ENCODE measurements around the gene TAC3. TPM values are rescaled to one million over a fixed set of nuclear protein-coding genes. Genes with fewer than 3 reads are reported as not detected.
"Not testable (repeated sequence)": the region's sequence is repeated elsewhere in the genome, so short reads cannot be mapped to it uniquely, and the experiment has no call there.

TAC3 gene
- total RNA-seq, 1 experiment from 2014 or later = not detected

GRCh38 chr12:56987551-56988053, 28.7 kb downstream of the TAC3 start:
- no peak overlapping the region for H3K9ac ChIP-seq (ENCODE audit: low read length)
- H3K27me3 ChIP-seq (ENCODE audit: low read length) = no peaks in the 10 kb centered on the region
- peaks cover 17% of the 10 kb centered on the region for H3K4me1 ChIP-seq (ENCODE audit: insufficient read depth, low read length)
- H3K9me3 ChIP-seq (ENCODE audit: low read length) = no peaks in the 10 kb centered on the region
- ChIA-PET POLR2A (ENCODE audit: unreplicated experiment) (no interaction called here), CTCF (interaction anchor here (0.6 to 1.2 kb wide), 5 partner anchors 87 to 351 kb away, joined by 3 to 13 read pairs (median 3); partner anchors contain the start of gene HSD17B6)
- H2AFZ ChIP-seq (ENCODE audit: low read length) = 0 out of 2 replicates have a peak overlapping the region, but pooled peaks have one; percentile 9
- DNase-seq (peak; percentile 85), ATAC-seq (peak; percentile 45)
- no peak for TF ChIP-seq EZH2phosphoT487 (IDR thresholded peaks at IDR 0.05; ENCODE audit: borderline replicate concordance, low read length)
- TF ChIP-seq EZH2 (IDR thresholded peaks at IDR 0.05; ENCODE audit: low read length, unreplicated experiment) = no peak
- TF ChIP-seq, protein P1, sequence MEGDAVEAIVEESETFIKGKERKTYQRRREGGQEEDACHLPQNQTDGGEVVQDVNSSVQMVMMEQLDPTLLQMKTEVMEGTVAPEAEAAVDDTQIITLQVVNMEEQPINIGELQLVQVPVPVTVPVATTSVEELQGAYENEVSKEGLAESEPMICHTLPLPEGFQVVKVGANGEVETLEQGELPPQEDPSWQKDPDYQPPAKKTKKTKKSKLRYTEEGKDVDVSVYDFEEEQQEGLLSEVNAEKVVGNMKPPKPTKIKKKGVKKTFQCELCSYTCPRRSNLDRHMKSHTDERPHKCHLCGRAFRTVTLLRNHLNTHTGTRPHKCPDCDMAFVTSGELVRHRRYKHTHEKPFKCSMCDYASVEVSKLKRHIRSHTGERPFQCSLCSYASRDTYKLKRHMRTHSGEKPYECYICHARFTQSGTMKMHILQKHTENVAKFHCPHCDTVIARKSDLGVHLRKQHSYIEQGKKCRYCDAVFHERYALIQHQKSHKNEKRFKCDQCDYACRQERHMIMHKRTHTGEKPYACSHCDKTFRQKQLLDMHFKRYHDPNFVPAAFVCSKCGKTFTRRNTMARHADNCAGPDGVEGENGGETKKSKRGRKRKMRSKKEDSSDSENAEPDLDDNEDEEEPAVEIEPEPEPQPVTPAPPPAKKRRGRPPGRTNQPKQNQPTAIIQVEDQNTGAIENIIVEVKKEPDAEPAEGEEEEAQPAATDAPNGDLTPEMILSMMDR (conservative IDR thresholded peaks at IDR 0.05; ENCODE audit: low read depth, low read length) = peak; percentile 94
- H3F3A ChIP-seq (ENCODE audit: low read length, unreplicated experiment) = no peaks in the 10 kb centered on the region
- intact Hi-C loops (cut with micrococcal nuclease) = loop anchor here (1.0 to 2.0 kb wide), 4 partner anchors 40 to 351 kb away; no protein-coding TSS in a partner anchor
- H3K27ac ChIP-seq (ENCODE audit: low read length) = no peak overlapping the region
- H3K4me3 ChIP-seq (ENCODE audit: low read length) = no peak overlapping the region
- H3K4me2 ChIP-seq (ENCODE audit: low read length) = no peak overlapping the region
- no peaks in the 10 kb centered on the region for H4K20me1 ChIP-seq (ENCODE audit: low read length)
- no peaks in the 10 kb centered on the region for H3K79me2 ChIP-seq (ENCODE audit: low read length)
- BruUV-seq (replicated peaks) = no TSS peak
- H3K9me2 ChIP-seq (replicated peaks; ENCODE audit: low read length) = no peaks in the 10 kb centered on the region
- no peaks in the 10 kb centered on the region for H3K36me3 ChIP-seq (ENCODE audit: low read depth, low read length)

DNA sequence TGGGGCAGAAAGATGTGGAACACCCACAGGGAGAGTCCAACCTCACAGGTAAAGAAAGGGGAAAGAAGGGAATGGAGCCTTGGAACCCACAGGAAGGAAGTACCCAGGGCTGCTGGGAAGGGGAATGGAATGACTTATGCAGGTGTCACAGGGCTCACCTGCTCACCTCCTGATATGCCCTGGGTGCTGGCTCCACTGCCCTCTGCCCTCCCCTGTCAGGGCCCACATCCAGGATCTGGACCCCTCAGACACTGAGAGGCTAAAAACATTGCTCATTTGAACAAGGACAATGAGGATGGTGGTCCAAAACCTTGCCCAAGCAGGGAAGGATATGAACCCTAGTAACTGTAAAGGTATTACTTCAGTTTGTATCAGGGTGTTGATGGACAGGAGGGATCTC, 29.3 kb downstream of the TAC3 start:
- no peak for ATAC-seq
- no peaks in the 10 kb centered on the region for H3F3A ChIP-seq (ENCODE audit: low read length, unreplicated experiment)
- H3K9me2 ChIP-seq (replicated peaks; ENCODE audit: low read length) = no peaks in the 10 kb centered on the region
- DNase-seq = no peak
- 0 out of 2 replicates have a peak overlapping the region, but pooled peaks have one; percentile 69 for H3K27ac ChIP-seq (ENCODE audit: low read length)
- no peak overlapping the region for H3K9ac ChIP-seq (ENCODE audit: low read length)
- no peaks in the 10 kb centered on the region for H3K9me3 ChIP-seq (ENCODE audit: low read length)
- no peak overlapping the region for H3K4me3 ChIP-seq (ENCODE audit: low read length)
- intact Hi-C loops (cut with micrococcal nuclease) = loop anchor here (1.0 to 2.0 kb wide), 4 partner anchors 40 to 350 kb away; no protein-coding TSS in a partner anchor
- H2AFZ ChIP-seq (ENCODE audit: low read length) = no peak overlapping the region
- no peaks in the 10 kb centered on the region for H3K27me3 ChIP-seq (ENCODE audit: low read length)
- no peaks in the 10 kb centered on the region for H3K36me3 ChIP-seq (ENCODE audit: low read depth, low read length)
- H3K4me2 ChIP-seq (ENCODE audit: low read length) = no peak overlapping the region; the same call in 1 of the 2 replicates
- ChIA-PET POLR2A (ENCODE audit: unreplicated experiment) (no interaction called here), CTCF (interaction anchor here (1.0 to 1.2 kb wide), 3 partner anchors 87 to 350 kb away, joined by 3 to 13 read pairs (median 5); partner anchors contain the start of gene HSD17B6)
- H3K79me2 ChIP-seq (ENCODE audit: low read length) = no peaks in the 10 kb centered on the region
- no TSS peak for BruUV-seq (replicated peaks)
- H4K20me1 ChIP-seq (ENCODE audit: low read length) = no peaks in the 10 kb centered on the region
- TF ChIP-seq, protein P1 (conservative IDR thresholded peaks at IDR 0.05; ENCODE audit: low read depth, low read length) = no peak
- TF ChIP-seq EZH2phosphoT487 (IDR thresholded peaks at IDR 0.05; ENCODE audit: borderline replicate concordance, low read length) = no peak
- TF ChIP-seq EZH2 (IDR thresholded peaks at IDR 0.05; ENCODE audit: low read length, unreplicated experiment) = no peak
- H3K4me1 ChIP-seq (ENCODE audit: insufficient read depth, low read length) = peaks cover 17% of the 10 kb centered on the region

- POLR2A ChIA-PET (ENCODE audit: unreplicated experiment) = interaction anchor here (0.6 kb wide), 1 partner anchor 98 kb away, joined by 5 read pairs; no protein-coding TSS in a partner anchor
- H3K27ac ChIP-seq (ENCODE audit: low read length) = peak overlapping the region; percentile 69
- not testable (repeated sequence) for H2AFZ ChIP-seq (ENCODE audit: low read length)
Observed at GRCh38 chr12:56985714-56986113, 30.6 kb downstream of the TAC3 start.

More at GRCh38 chr12:56985714-56986113, 30.6 kb downstream of the TAC3 start:
- DNase-seq (peak; percentile 95), ATAC-seq (peak; percentile 96)
- H3K79me2 ChIP-seq (ENCODE audit: low read length); H3K27me3 ChIP-seq (ENCODE audit: low read length); H3F3A ChIP-seq (ENCODE audit: low read length, unreplicated experiment); H3K9me2 ChIP-seq (replicated peaks; ENCODE audit: low read length); H3K9me3 ChIP-seq (ENCODE audit: low read length); H3K4me3 ChIP-seq (ENCODE audit: low read length); H3K36me3 ChIP-seq (ENCODE audit: low read depth, low read length); BruUV-seq (replicated peaks); H4K20me1 ChIP-seq (ENCODE audit: low read length); H3K9ac ChIP-seq (ENCODE audit: low read length): not testable (repeated sequence)
- intact Hi-C loops (cut with micrococcal nuclease) = loop anchor here (2.0 kb wide), 1 partner anchor 349 kb away; no protein-coding TSS in a partner anchor
- TF ChIP-seq, protein P1 (conservative IDR thresholded peaks at IDR 0.05; ENCODE audit: low read depth, low read length) = 0 out of 2 replicates have a peak, but pooled peaks have one; percentile 8
- H3K4me1 ChIP-seq (ENCODE audit: insufficient read depth, low read length) = peaks cover 17% of the 10 kb centered on the region
- CTCF ChIA-PET = interaction anchor here (0.6 to 0.9 kb wide), 5 partner anchors 16 to 228 kb away, joined by 3 to 4 read pairs (median 4); no protein-coding TSS in a partner anchor
- H3K4me2 ChIP-seq (ENCODE audit: low read length) = peak overlapping the region; percentile 14
